Measurements from ENCODE around the gene MAD1L1.

MAD1L1 gene

DNA sequence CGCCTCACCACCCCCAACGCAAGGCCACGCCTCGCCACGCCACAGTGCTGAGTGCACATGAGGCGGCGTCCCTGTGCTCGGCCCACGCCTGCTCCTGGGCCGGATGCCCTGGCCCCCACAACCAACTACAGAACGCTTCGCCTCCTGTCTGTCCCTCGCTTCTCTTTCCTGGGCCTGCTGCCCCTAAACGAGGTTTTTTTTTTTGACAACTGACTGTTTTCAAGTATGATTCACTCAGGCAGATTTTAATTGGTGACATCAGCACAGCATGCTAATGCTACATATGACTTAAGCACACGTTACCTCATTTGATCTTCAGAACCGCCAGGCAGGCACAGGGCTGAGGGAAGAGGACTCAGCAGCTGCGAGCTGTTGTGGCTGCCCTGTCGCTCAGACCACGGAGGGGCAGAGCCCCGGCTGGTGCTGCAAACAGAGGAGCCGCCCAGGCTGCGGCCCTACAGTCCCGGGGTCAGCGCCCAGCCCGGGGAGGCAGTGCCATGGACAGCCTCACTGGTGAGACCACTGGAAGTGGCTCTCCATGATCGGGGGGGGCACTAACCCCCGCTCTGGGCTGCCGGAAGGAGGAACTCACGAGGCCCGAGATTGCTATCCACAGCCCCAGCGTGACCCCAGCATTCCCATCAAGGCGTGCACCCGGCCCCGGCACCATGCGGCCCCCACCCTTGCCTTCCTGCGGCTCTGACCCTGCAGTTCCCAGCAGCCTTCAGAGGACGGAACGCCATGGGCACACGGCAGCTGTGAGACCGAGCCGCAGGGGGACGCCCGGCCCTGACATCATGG is 212.8 kb downstream of the MAD1L1 start:
- DNase-seq: no peak

GRCh38 chr7:2019461-2019710 is 213.4 kb downstream of the MAD1L1 start:
- no peak for DNase-seq

DNA sequence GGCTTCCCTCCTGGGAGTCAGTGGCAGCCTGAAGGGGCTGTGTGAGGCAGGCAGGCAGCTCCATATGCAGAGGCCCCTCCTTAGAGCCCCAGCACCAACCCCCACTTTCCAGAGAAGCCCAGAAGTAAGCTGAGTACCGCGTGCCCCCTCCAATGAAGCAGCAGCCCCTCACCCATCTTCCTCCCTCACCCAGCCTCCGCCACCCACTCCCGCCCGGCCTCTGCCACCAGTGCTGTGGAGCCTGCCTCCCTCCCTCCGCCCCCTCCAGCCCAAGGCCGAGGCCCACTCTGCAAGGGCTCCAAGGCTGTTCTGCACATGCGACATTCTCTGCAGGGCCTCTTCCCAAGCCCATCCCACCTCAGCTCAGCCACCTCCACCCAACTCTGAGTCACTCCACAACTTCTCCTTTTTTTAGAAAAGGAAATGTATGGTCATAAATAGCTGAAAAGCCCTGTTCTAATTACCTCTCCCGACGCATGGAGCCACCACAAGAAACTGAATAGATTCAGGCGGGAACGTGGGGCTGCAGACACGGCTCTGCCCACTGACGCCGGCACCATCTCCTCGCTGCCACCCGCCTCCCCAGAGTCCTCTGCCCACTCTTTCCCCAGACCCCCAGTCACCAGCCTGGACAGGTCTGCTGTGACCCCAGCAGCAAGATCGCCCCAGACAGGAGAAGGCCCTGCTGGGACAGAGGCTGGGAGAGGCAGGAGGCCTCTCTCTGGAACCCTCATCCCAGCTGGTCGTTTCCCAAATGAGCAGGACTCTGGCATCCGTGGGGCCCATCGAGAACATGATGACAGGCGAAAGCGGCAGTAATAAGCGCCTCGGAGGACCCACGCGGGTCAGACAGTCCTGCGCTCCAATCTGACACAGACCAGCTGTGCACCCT is 213.9 kb downstream of the MAD1L1 start:
- no peak for DNase-seq

- DNase-seq: no peak
These were observed 214.7 kb downstream of the MAD1L1 start for GRCh38 chr7:2017914-2018568.

GRCh38 chr7:2017481-2017891 is 215.3 kb downstream of the MAD1L1 start:
- DNase-seq: no peak

DNA sequence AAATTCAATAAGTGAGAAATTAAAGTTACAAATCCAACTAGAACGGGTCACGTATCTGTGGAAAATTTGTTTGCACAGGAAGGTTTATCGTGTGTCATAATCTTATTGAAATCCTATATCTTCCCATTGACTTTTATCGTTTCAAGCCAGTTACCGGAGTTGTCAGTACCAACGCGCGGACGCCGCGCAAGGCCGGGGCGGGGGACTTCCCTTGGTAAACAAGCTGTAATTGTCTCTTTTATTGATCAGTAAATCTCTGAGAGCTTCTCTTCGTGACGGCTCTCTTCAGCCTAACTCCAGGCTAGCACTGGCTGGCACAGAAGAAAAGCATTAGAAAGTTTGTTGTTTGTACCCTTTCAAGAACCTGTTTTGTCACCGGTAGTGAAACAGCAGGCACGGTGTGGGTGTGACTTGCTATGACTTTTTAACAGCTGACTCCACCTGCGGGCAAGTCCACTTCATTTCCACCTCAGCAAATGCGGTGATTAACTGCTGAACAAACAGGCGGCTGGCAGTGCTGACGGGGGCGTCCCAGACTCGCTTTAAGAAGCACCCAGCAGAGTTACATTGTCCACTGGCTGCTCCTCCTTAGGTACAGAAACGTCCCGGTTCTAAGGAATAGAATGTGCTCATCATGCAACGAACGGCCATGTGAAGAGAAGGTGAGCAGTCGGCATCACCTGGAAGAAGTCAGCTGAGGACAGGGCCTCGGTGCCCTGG is 215.8 kb downstream of the MAD1L1 start:
- no peak for DNase-seq

DNA sequence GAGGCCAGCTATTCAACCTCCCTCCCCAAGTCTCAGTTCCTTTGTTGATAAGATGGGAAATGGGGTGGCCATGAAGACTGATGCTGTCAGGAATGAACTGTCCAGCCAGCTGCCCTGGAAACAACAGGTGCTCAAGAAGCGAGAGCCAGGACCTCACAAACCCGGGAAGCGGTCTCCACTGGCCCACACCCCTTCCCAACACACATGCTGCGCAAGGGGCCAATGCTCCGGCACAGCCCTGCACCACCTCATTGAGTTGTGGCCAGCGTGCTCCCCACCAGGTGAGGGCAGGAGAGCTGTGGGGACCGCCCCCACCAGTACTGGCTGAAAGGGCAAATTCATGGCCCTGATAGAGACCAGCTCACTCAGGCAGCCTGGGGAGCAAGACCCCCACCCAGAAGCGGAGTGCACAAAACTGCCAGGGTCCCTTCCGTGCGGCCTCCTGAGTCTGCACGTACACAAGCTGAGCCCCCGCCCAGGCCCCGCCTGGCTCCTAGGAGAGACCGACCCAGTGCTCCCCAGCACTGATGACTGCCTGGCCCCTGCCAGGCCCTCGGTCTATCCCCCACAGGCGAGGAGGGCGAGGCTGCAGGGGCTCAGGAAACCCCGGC is 216.6 kb downstream of the MAD1L1 start:
- no peak for DNase-seq

GRCh38 chr7:2015251-2015871 is 217.4 kb downstream of the MAD1L1 start:
- DNase-seq: no peak

DNA sequence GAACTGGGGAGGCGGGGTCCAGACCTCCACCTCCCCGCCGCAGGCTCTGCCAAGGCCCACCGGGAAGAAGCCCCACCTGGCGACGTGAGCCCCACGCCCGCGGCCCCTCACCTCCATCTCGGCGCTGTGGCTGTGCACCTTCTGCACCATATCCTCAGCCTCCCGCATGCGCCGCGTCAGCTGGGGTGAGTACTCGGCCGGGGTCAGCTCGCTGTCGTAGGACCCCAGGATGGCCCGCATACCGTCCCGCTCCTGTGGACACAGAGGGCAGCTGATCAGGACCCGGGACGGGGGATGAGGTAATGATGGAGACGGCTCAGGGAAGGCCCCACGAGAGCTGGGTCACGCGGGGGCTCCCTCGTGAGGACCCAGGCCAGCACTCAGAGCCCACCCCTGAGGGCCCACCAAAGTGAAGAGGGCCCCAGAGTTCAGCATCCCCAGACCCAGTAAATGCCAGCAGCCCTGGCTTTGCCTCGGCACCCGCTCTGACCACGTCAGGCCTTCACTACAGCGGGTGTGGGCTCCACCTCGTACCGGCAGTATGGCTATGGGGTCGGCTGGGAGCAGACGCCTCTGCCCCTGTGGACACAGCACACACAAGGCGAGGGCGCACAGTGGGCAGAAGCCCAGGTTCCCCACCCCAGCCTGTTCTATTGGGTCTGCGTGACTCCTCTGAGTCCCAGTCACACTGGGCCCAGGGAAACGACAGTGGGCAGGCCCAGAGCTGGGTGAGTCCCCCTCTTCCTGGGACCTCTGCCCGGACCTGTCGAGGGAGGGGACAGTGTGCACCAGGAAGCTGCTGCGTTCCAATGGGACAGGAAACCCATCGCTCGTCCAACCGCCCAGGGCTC is 218.1 kb downstream of the MAD1L1 start:
- DNase-seq: no peak

- DNase-seq: no peak
These were observed 219.1 kb downstream of the MAD1L1 start for GRCh38 chr7:2013381-2014311.

GRCh38 chr7:2012981-2013380 is 219.8 kb downstream of the MAD1L1 start:
- no peak for DNase-seq

DNA sequence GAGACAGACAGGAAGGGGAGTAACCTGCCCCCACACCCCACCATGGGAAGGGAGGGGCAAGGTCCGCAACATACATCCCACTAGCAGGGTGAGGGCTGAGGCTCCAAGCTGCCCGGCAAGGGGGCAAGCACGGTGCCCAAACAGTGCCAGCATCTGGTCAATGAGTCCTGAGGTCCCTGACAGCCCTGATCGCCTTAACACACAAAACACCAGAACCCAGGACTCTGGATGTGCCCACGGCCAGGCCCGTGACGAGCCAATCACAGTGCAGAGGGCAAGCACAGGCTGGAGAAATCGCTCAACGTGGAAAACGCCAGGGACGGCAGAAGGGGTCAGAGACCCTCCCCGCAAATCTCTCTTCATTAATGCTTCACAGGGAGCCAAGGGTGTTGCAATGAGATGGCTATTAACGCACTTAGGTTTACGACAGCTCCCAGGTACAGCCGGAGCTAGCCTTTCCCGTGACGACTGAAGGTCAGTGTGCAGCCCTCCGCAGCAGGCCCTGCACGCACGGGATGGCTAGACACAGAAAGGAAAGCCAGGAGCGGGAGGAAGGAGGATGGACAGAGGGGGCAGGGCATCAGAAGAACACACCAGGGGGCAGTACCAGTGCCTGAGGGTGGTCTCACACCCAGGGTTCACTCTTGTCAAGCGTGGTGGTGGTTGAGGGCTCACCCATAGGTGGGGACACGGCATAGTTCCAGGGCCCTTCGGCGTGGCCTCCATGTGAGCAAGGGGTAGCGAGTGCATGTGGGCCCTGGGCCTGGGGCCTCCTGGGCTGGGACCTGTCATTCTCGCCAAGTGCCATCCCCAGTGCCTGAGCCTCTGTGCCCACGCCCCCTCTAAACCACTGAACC is 220.5 kb downstream of the MAD1L1 start:
- DNase-seq: no peak

DNA sequence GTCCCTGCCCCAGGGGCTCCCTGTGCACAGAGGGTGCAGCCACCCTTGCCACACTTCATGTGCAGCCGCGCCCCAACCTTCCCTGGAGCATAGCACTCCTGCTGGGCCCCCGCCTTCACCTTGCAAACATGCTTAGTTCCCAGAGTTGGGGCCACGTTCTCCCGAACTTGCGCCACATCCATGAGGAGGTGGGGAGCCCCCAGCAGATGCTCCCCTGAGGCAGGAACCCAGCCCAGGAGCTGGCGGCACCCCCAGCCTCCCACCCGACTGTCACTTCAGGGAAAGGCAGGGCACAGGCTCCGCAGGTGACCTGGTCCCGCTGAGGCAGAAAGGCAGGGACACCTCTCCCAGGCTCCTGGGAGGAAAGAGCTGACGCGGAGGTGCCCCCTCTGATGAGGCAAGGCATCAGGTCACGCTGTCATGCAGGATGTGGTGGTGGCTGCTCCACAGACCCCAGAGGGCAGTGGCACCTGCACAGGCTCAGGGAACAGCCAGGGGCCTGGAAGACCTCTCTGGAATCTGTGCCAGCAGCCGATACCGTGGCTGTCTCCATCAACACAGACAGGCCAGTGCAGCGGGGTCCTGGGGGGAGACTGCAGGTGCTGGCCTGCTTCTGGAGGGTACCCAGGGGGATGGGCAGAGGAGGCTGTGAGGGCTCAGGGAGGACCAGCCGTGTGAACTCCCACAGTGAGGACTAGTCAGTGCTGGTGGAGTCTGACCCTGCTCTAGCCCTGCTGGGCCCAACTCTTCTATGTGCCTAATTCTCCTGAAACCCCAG is 221.3 kb downstream of the MAD1L1 start:
- no peak for DNase-seq

- DNase-seq: no peak
These were observed 222.0 kb downstream of the MAD1L1 start for GRCh38 chr7:2010551-2011265.

DNA sequence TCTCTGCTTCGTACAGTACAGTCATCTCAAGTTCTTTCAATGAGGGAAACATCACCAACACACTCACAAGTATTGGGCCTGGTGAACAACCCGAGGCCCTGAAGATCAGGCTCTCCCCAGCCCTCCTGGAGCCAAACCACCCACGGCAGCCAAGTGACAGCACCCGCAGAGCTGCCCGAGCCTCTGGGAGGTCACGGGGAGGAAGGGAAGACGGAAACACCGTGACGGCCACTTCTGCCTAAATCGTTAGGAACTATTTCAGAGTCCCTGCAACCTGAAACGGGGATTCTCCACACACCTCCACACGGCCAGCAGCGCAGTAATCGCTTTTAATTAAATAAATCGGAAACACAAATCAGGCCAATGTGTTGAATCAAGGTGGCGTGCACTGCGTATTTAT is 222.6 kb downstream of the MAD1L1 start:
- no peak for DNase-seq

DNA sequence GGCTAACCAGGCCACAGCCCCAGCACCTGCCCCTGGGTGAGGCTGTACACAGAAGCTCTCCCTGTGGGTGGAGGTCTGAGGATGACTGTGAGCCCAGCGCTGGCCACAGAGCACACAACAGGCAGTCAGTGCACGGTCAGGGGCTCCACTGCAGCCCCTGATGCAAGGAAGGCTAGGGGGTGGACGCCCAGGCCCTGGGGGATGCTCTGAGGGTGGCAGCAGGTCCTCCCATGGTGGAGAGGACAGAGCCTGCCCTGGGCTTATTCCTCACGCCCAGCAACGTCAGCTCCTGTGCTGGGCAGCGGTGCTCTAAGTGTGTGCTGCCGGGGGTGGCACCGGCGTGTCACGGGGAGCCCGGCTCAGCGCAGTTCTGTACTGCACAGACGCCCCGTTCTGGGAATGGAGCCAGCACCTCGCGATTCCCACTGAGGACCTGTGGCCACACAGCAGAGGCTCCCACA is 223.2 kb downstream of the MAD1L1 start:
- DNase-seq: no peak

GRCh38 chr7:2008936-2009540 is 223.7 kb downstream of the MAD1L1 start:
- DNase-seq: no peak

Measured in stimulated activated naive CD4-positive, alpha-beta T cell treated with Interleukin-2 at 50 U/mL for 16 hours (primary cell).